ENCODE results near the gene ACTL7B.

Gene ACTL7B, protein sequence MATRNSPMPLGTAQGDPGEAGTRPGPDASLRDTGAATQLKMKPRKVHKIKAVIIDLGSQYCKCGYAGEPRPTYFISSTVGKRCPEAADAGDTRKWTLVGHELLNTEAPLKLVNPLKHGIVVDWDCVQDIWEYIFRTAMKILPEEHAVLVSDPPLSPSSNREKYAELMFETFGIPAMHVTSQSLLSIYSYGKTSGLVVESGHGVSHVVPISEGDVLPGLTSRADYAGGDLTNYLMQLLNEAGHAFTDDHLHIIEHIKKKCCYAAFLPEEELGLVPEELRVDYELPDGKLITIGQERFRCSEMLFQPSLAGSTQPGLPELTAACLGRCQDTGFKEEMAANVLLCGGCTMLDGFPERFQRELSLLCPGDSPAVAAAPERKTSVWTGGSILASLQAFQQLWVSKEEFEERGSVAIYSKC

DNA sequence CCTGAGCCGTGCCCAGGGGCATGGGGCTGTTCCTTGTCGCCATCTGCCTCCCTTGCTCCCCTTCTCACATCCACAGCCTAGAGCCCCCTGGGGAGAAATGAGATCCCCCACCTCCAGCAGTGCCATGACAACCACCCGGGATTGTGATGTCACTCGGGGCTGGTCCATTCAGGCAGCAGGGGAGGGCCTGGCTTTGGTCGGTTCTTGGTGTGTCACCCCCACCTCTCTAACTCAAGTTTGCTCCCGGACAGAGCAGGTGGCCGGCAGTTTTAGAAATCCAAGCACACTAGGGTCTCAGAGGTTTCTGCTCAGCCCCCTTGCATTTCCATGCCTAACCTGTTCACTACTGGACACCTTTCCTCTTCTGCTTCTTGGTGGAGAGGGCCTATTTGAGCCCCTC lies at the start of gene ACTL7B:
ACTL7B (minus strand) TSS at position 99 of the 400 bp plus-strand sequence; CDS start at position 43, 56 bp downstream.
- CTCF ChIA-PET, result no interaction called here
- POLR2A ChIA-PET, result no interaction called here
- TF ChIP-seq, protein P1, sequence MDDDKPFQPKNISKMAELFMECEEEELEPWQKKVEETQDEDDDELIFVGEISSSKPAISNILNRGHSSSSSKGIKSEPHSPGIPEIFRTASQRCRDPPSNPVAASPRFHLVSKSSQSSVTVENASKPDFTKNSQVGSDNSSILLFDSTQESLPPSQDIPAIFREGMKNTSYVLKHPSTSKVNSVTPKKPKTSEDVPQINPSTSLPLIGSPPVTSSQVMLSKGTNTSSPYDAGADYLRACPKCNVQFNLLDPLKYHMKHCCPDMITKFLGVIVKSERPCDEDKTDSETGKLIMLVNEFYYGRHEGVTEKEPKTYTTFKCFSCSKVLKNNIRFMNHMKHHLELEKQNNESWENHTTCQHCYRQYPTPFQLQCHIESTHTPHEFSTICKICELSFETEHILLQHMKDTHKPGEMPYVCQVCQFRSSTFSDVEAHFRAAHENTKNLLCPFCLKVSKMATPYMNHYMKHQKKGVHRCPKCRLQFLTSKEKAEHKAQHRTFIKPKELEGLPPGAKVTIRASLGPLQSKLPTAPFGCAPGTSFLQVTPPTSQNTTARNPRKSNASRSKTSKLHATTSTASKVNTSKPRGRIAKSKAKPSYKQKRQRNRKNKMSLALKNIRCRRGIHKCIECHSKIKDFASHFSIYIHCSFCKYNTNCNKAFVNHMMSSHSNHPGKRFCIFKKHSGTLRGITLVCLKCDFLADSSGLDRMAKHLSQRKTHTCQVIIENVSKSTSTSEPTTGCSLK (tag by site-specific recombination; IDR thresholded peaks at IDR 0.05), result no peak
- TF ChIP-seq BCL11B (tag by site-specific recombination; IDR thresholded peaks at IDR 0.05; ENCODE audit: low read depth) (no peak), YY2 (tag by site-specific recombination; IDR thresholded peaks at IDR 0.05) (no peak), ZNF174 (tag by site-specific recombination; IDR thresholded peaks at IDR 0.05) (no peak), ZNF2 (tag by site-specific recombination; IDR thresholded peaks at IDR 0.05) (no peak), SP3 (tag by site-specific recombination; IDR thresholded peaks at IDR 0.05) (no peak), ZNF239 (tag by site-specific recombination; IDR thresholded peaks at IDR 0.05) (no peak), ZNF133 (tag by site-specific recombination; IDR thresholded peaks at IDR 0.05) (no peak), SCRT2 (tag by site-specific recombination; IDR thresholded peaks at IDR 0.05) (no peak), ZNF707 (tag by site-specific recombination; IDR thresholded peaks at IDR 0.05) (no peak), ZNF169 (tag by site-specific recombination; IDR thresholded peaks at IDR 0.05) (no peak), KLF9 (tag by site-specific recombination; IDR thresholded peaks at IDR 0.05; ENCODE audit: low read depth) (no peak), ZNF48 (tag by site-specific recombination; IDR thresholded peaks at IDR 0.05) (no peak), ZNF221 (tag by site-specific recombination; IDR thresholded peaks at IDR 0.05; ENCODE audit: borderline replicate concordance) (no peak)
- TF ChIP-seq, protein P2, sequence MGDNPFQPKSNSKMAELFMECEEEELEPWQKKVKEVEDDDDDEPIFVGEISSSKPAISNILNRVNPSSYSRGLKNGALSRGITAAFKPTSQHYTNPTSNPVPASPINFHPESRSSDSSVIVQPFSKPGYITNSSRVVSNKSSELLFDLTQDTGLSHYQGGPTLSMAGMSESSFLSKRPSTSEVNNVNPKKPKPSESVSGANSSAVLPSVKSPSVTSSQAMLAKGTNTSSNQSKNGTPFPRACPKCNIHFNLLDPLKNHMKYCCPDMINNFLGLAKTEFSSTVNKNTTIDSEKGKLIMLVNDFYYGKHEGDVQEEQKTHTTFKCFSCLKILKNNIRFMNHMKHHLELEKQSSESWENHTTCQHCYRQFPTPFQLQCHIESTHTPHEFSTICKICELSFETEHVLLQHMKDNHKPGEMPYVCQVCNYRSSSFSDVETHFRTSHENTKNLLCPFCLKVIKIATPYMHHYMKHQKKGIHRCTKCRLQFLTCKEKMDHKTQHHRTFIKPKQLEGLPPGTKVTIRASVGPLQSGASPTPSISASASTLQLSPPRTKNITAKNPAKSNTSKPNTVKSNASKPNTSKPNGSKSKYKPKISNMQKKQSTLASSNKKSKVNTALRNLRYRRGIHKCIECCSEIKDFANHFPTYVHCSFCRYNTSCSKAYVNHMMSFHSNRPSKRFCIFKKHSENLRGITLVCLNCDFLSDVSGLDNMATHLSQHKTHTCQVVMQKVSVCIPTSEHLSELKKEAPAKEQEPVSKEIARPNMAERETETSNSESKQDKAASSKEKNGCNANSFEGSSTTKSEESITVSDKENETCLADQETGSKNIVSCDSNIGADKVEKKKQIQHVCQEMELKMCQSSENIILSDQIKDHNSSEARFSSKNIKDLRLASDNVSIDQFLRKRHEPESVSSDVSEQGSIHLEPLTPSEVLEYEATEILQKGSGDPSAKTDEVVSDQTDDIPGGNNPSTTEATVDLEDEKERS (tag by site-specific recombination; IDR thresholded peaks at IDR 0.05), result no peak
- TF ChIP-seq, protein P3, sequence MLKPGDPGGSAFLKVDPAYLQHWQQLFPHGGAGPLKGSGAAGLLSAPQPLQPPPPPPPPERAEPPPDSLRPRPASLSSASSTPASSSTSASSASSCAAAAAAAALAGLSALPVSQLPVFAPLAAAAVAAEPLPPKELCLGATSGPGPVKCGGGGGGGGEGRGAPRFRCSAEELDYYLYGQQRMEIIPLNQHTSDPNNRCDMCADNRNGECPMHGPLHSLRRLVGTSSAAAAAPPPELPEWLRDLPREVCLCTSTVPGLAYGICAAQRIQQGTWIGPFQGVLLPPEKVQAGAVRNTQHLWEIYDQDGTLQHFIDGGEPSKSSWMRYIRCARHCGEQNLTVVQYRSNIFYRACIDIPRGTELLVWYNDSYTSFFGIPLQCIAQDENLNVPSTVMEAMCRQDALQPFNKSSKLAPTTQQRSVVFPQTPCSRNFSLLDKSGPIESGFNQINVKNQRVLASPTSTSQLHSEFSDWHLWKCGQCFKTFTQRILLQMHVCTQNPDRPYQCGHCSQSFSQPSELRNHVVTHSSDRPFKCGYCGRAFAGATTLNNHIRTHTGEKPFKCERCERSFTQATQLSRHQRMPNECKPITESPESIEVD (tag by site-specific recombination; IDR thresholded peaks at IDR 0.05), result no peak
- TF ChIP-seq, protein P4, sequence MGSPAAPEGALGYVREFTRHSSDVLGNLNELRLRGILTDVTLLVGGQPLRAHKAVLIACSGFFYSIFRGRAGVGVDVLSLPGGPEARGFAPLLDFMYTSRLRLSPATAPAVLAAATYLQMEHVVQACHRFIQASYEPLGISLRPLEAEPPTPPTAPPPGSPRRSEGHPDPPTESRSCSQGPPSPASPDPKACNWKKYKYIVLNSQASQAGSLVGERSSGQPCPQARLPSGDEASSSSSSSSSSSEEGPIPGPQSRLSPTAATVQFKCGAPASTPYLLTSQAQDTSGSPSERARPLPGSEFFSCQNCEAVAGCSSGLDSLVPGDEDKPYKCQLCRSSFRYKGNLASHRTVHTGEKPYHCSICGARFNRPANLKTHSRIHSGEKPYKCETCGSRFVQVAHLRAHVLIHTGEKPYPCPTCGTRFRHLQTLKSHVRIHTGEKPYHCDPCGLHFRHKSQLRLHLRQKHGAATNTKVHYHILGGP (tag by site-specific recombination; IDR thresholded peaks at IDR 0.05), result no peak
- TF ChIP-seq, protein P5, sequence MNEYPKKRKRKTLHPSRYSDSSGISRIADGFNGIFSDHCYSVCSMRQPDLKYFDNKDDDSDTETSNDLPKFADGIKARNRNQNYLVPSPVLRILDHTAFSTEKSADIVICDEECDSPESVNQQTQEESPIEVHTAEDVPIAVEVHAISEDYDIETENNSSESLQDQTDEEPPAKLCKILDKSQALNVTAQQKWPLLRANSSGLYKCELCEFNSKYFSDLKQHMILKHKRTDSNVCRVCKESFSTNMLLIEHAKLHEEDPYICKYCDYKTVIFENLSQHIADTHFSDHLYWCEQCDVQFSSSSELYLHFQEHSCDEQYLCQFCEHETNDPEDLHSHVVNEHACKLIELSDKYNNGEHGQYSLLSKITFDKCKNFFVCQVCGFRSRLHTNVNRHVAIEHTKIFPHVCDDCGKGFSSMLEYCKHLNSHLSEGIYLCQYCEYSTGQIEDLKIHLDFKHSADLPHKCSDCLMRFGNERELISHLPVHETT (tag by site-specific recombination; IDR thresholded peaks at IDR 0.05), result no peak
- TF ChIP-seq, protein P6, sequence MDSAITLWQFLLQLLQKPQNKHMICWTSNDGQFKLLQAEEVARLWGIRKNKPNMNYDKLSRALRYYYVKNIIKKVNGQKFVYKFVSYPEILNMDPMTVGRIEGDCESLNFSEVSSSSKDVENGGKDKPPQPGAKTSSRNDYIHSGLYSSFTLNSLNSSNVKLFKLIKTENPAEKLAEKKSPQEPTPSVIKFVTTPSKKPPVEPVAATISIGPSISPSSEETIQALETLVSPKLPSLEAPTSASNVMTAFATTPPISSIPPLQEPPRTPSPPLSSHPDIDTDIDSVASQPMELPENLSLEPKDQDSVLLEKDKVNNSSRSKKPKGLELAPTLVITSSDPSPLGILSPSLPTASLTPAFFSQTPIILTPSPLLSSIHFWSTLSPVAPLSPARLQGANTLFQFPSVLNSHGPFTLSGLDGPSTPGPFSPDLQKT (IDR thresholded peaks at IDR 0.05; ENCODE audit: borderline replicate concordance, low read depth, low read length), result no peak
- TF ChIP-seq, protein P7, sequence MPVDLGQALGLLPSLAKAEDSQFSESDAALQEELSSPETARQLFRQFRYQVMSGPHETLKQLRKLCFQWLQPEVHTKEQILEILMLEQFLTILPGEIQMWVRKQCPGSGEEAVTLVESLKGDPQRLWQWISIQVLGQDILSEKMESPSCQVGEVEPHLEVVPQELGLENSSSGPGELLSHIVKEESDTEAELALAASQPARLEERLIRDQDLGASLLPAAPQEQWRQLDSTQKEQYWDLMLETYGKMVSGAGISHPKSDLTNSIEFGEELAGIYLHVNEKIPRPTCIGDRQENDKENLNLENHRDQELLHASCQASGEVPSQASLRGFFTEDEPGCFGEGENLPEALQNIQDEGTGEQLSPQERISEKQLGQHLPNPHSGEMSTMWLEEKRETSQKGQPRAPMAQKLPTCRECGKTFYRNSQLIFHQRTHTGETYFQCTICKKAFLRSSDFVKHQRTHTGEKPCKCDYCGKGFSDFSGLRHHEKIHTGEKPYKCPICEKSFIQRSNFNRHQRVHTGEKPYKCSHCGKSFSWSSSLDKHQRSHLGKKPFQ (tag by site-specific recombination; IDR thresholded peaks at IDR 0.05), result no peak
- Histone ChIP-seq H3K27ac (ENCODE audit: extremely low read depth, low read depth, low read length) (no peak within 1 kb of the TSS), H3K4me1 (ENCODE audit: control insufficient read depth, insufficient read depth, low read length) (no peaks in the 10 kb centered on the region), H3K36me3 (ENCODE audit: control insufficient read depth in 2 of 2, insufficient read depth in 1 of 2, low read length in 2 of 2) (no peaks in the 10 kb centered on the region), H3K4me3 (ENCODE audit: low read depth, low read length) (no peak within 1 kb of the TSS), H3K9me3 (ENCODE audit: control insufficient read depth, insufficient read depth, low read depth, low read length) (no peaks in the 10 kb centered on the region)
